NCI-H345 treated with DMSO at 0.1 percent for 48 hours (cell line): ENCODE results near the gene TNNT3.

Experiments
- DNase-seq: peaks from one replicate; lab custom pipeline; 2025; ENCODE audit not compliant: unreplicated experiment; lab: John Stamatoyannopoulos, UW

Gene TNNT3

GRCh38 chr11:1921574-1922141, 2.2 kb downstream of the TNNT3 start:
- DNase-seq, result no peak

GRCh38 chr11:1922481-1923081, 3.1 kb downstream of the TNNT3 start:
- no peak for DNase-seq

- DNase-seq, result no peak
These were observed 3.9 kb downstream of the TNNT3 start for GRCh38 chr11:1923201-1923956.

GRCh38 chr11:1924181-1924580, 4.7 kb downstream of the TNNT3 start:
- no peak for DNase-seq

GRCh38 chr11:1924646-1925372, 5.3 kb downstream of the TNNT3 start:
- DNase-seq, result no peak

- DNase-seq, result no peak
These were observed 6.1 kb downstream of the TNNT3 start for GRCh38 chr11:1925373-1926155.

GRCh38 chr11:1926156-1927025, 6.9 kb downstream of the TNNT3 start:
- DNase-seq, result no peak

GRCh38 chr11:1927026-1927847, 7.7 kb downstream of the TNNT3 start:
- no peak for DNase-seq

- DNase-seq, result no peak
These were observed 8.5 kb downstream of the TNNT3 start for GRCh38 chr11:1927848-1928469.

- no peak for DNase-seq
These were observed 9.0 kb downstream of the TNNT3 start for GRCh38 chr11:1928470-1928890.

GRCh38 chr11:1928891-1929541, 9.5 kb downstream of the TNNT3 start:
- no peak for DNase-seq

- DNase-seq, result no peak
These were observed 10.3 kb downstream of the TNNT3 start for GRCh38 chr11:1929621-1930461.

- DNase-seq, result no peak
These were observed 10.9 kb downstream of the TNNT3 start for GRCh38 chr11:1930462-1930830.

GRCh38 chr11:1931341-1932104, 12.0 kb downstream of the TNNT3 start:
- no peak for DNase-seq

- no peak for DNase-seq
These were observed 12.6 kb downstream of the TNNT3 start for GRCh38 chr11:1932105-1932480.

- DNase-seq, result no peak
These were observed 13.2 kb downstream of the TNNT3 start for GRCh38 chr11:1932681-1933080.
